ENCODE data around the gene HYAL1.

HYAL1 gene

GRCh38 chr3:50351323-50351697 is 47.9 kb upstream of the HYAL1 start:
- TF ChIP-seq ARNTL (CRISPR knock-in tag; IDR thresholded peaks at IDR 0.05; ENCODE audit: borderline replicate concordance, low read depth) (no peak), ZC3H10 (CRISPR knock-in tag; IDR thresholded peaks at IDR 0.05) (no peak), TSHZ2 (CRISPR knock-in tag; IDR thresholded peaks at IDR 0.05) (no peak), ZNF565 (CRISPR knock-in tag; conservative IDR thresholded peaks at IDR 0.05; ENCODE audit: low read depth) (no peak), CSDC2 (CRISPR knock-in tag; IDR thresholded peaks at IDR 0.05) (no peak), ISL1 (CRISPR knock-in tag; IDR thresholded peaks at IDR 0.05) (no peak), TCF4 (CRISPR knock-in tag; IDR thresholded peaks at IDR 0.05; ENCODE audit: borderline replicate concordance) (no peak)
- TF ChIP-seq, protein P1, sequence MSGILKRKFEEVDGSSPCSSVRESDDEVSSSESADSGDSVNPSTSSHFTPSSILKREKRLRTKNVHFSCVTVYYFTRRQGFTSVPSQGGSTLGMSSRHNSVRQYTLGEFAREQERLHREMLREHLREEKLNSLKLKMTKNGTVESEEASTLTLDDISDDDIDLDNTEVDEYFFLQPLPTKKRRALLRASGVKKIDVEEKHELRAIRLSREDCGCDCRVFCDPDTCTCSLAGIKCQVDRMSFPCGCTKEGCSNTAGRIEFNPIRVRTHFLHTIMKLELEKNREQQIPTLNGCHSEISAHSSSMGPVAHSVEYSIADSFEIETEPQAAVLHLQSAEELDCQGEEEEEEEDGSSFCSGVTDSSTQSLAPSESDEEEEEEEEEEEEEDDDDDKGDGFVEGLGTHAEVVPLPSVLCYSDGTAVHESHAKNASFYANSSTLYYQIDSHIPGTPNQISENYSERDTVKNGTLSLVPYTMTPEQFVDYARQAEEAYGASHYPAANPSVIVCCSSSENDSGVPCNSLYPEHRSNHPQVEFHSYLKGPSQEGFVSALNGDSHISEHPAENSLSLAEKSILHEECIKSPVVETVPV (CRISPR knock-in tag; IDR thresholded peaks at IDR 0.05) = no peak
- TF ChIP-seq, protein P2, sequence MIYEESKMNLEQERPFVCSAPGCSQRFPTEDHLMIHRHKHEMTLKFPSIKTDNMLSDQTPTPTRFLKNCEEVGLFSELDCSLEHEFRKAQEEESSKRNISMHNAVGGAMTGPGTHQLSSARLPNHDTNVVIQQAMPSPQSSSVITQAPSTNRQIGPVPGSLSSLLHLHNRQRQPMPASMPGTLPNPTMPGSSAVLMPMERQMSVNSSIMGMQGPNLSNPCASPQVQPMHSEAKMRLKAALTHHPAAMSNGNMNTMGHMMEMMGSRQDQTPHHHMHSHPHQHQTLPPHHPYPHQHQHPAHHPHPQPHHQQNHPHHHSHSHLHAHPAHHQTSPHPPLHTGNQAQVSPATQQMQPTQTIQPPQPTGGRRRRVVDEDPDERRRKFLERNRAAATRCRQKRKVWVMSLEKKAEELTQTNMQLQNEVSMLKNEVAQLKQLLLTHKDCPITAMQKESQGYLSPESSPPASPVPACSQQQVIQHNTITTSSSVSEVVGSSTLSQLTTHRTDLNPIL (CRISPR knock-in tag; IDR thresholded peaks at IDR 0.05; ENCODE audit: low read depth) = no peak
- no peak for ATAC-seq

GRCh38 chr3:50350527-50351322 is 47.4 kb upstream of the HYAL1 start, which contains the start of the genes CYB561D2 and NPRL2:
TSS of gene CYB561D2 (plus strand) at chr3:50350862. CDS start at chr3:50351434, 572 bp downstream.
TSS of gene NPRL2 (minus strand) at chr3:50350775. CDS start at chr3:50350652, 123 bp downstream.
- peak; percentile 31; the same call in 1 of the 2 replicates for TF ChIP-seq CSDC2 (CRISPR knock-in tag; IDR thresholded peaks at IDR 0.05)
- TF ChIP-seq, protein P1 (CRISPR knock-in tag; IDR thresholded peaks at IDR 0.05) = no peak
- peak; percentile 93 for ATAC-seq

- no peak for ATAC-seq
- no peak for TF ChIP-seq POU6F1 (CRISPR knock-in tag; IDR thresholded peaks at IDR 0.05; ENCODE audit: borderline replicate concordance, low read depth)
- no peak for TF ChIP-seq RARB (CRISPR knock-in tag; IDR thresholded peaks at IDR 0.05)
- no peak for TF ChIP-seq TSHZ2 (CRISPR knock-in tag; IDR thresholded peaks at IDR 0.05)
- TF ChIP-seq PPARA (CRISPR knock-in tag; IDR thresholded peaks at IDR 0.05; ENCODE audit: borderline replicate concordance) = no peak
- TF ChIP-seq CSDC2 (CRISPR knock-in tag; IDR thresholded peaks at IDR 0.05) = no peak
- TF ChIP-seq OSR1 (CRISPR knock-in tag; IDR thresholded peaks at IDR 0.05) = no peak
- TF ChIP-seq ZNF70 (CRISPR knock-in tag; IDR thresholded peaks at IDR 0.05) = no peak
- TF ChIP-seq ISL1 (CRISPR knock-in tag; IDR thresholded peaks at IDR 0.05) = no peak
- no peak for TF ChIP-seq GLIS3 (CRISPR knock-in tag; IDR thresholded peaks at IDR 0.05)
- no peak for TF ChIP-seq TOX (CRISPR knock-in tag; IDR thresholded peaks at IDR 0.05; ENCODE audit: borderline replicate concordance)
- TF ChIP-seq, protein P2 (CRISPR knock-in tag; IDR thresholded peaks at IDR 0.05; ENCODE audit: low read depth) = no peak
- TF ChIP-seq, protein P3, sequence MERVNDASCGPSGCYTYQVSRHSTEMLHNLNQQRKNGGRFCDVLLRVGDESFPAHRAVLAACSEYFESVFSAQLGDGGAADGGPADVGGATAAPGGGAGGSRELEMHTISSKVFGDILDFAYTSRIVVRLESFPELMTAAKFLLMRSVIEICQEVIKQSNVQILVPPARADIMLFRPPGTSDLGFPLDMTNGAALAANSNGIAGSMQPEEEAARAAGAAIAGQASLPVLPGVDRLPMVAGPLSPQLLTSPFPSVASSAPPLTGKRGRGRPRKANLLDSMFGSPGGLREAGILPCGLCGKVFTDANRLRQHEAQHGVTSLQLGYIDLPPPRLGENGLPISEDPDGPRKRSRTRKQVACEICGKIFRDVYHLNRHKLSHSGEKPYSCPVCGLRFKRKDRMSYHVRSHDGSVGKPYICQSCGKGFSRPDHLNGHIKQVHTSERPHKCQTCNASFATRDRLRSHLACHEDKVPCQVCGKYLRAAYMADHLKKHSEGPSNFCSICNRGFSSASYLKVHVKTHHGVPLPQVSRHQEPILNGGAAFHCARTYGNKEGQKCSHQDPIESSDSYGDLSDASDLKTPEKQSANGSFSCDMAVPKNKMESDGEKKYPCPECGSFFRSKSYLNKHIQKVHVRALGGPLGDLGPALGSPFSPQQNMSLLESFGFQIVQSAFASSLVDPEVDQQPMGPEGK (CRISPR knock-in tag; IDR thresholded peaks at IDR 0.05; ENCODE audit: borderline replicate concordance) = no peak
- no peak for TF ChIP-seq ZNF8 (CRISPR knock-in tag; IDR thresholded peaks at IDR 0.05)
- TF ChIP-seq SNAI2 (CRISPR knock-in tag; IDR thresholded peaks at IDR 0.05) = no peak
- TF ChIP-seq ARNTL (CRISPR knock-in tag; IDR thresholded peaks at IDR 0.05; ENCODE audit: borderline replicate concordance, low read depth) = no peak
- TF ChIP-seq ESRRG (CRISPR knock-in tag; IDR thresholded peaks at IDR 0.05) = no peak
- TF ChIP-seq BACH2 (CRISPR knock-in tag; IDR thresholded peaks at IDR 0.05; ENCODE audit: borderline replicate concordance) = no peak
Measured at GRCh38 chr3:50350213-50350526, 46.8 kb upstream of the HYAL1 start.
